HepG2 (cell line): ENCODE measurements around the gene HLA-DRA. TPM values are rescaled to one million over a fixed set of nuclear protein-coding genes. Genes with fewer than 3 reads are reported as not detected.
A peak's percentile ranks its signal among the peaks of the same experiment; 100 is the strongest.

Experiments
- ATAC-seq: fragments of 200-7000 bp; cut with Tn5 transposase; 3 replicates; pipeline ENCODE4 v1.9.1; 2020; ENCODE audit warnings: mild to moderate bottlenecking, moderate library complexity
- Bru-seq: library from RNA; stranded (reverse); fragments of 400-500 nt; gene quantifications from one replicate; lab custom pipeline; 2021; lab: Mats Ljungman, UMichigan
- BruChase-seq, 2 experiments: library from RNA; stranded (reverse); fragments of 400-500 nt; gene quantifications; one replicate each; lab custom pipeline; 2021; lab: Mats Ljungman, UMichigan
- BruUV-seq: library from RNA; stranded (reverse); fragments of 400-500 nt; replicated peaks from 2 replicates; lab custom pipeline; 2021; lab: Mats Ljungman, UMichigan
- CTCF ChIA-PET: fragments of 300-600 bp; formaldehyde crosslinking; extraction: SDS; loops from one replicate; lab custom pipeline; 2021; ENCODE audit warnings: low total read pairs, inconsistent platforms, low intra/inter-chr PET ratio; lab: Yijun Ruan, JAX
- POLR2A ChIA-PET: fragments of 350-600 bp; sonication (Branson Sonifier 250); formaldehyde crosslinking; loops from one replicate; lab custom pipeline; 2020; ENCODE audit warnings: antibody characterized with exemption, inconsistent platforms; lab: Yijun Ruan, JAX
- DNase-seq: peaks from one replicate; pipeline ENCODE4 v3.0.0-alpha.2; 2015; ENCODE audit warnings: low spot score
- FAIRE-seq: peaks from 3 replicates; lab custom pipeline; 2011; peaks lifted over from hg19 to GRCh38; lab: Jason Lieb, UNC
- H2AFZ ChIP-seq: one replicate; pipeline ENCODE4 v1.6.1; 2011; ENCODE audit warnings: low read length, inconsistent platforms
- H3K27ac ChIP-seq: fragments of 300-600 bp; 3 replicates; pipeline ENCODE4 v1.8.0; 2011; ENCODE audit warnings: mixed run types, mild to moderate bottlenecking, mixed read lengths, low read length, inconsistent platforms; ENCODE audit not compliant: insufficient read depth; ENCODE audit errors: extremely low read length
- H3K27me3 ChIP-seq, 2 experiments: fragments of 200-600 bp in 1 of 2; 2 replicates in 1 of 2; 3 replicates in 1 of 2; pipeline versions ENCODE4 v1.6.0 to v1.8.0; 2011; ENCODE audit warnings: low read length in 2 of 2, mild to moderate bottlenecking in 2 of 2, moderate library complexity in 2 of 2, inconsistent platforms in 1 of 2; ENCODE audit not compliant: insufficient read depth in 2 of 2, control insufficient read depth in 1 of 2
- H3K36me3 ChIP-seq, 2 experiments: fragments of 200-600 bp in 1 of 2; replicated peaks in 1 of 2; 2 replicates in 1 of 2; 3 replicates in 1 of 2; pipeline versions ENCODE4 v1.5.1 to v1.8.0; 2011; ENCODE audit warnings: low read length in 2 of 2, inconsistent platforms in 1 of 2; ENCODE audit not compliant: insufficient read depth in 2 of 2, control insufficient read depth in 1 of 2
- H3K4me1 ChIP-seq: 2 replicates; pipeline ENCODE4 v1.5.1; 2012; ENCODE audit warnings: low read length, inconsistent platforms; ENCODE audit not compliant: insufficient read depth
- H3K4me2 ChIP-seq: 2 replicates; pipeline ENCODE4 v1.6.0; 2011; ENCODE audit warnings: low read depth, low read length, inconsistent platforms
- H3K4me3 ChIP-seq, 3 experiments: fragments of 200-600 bp in 1 of 3; sonication (generic), shearing (Covaris generic) in 1 of 3; replicated peaks in 1 of 3; 2 replicates each; pipeline ENCODE4 v1.5.1; 2011 to 2016; ENCODE audit warnings: low read length in 3 of 3, inconsistent platforms in 2 of 3, low read depth in 2 of 3, mild to moderate bottlenecking in 2 of 3, control low read depth in 1 of 3, mixed read lengths in 1 of 3; ENCODE audit not compliant: insufficient read depth in 1 of 3
- H3K79me2 ChIP-seq: one replicate; pipeline ENCODE4 v1.6.1; 2011; ENCODE audit warnings: low read length, inconsistent platforms; ENCODE audit not compliant: insufficient read depth
- H3K9ac ChIP-seq: 2 replicates; pipeline ENCODE4 v1.6.0; 2011; ENCODE audit warnings: mild to moderate bottlenecking, low read depth, low read length, inconsistent platforms; ENCODE audit not compliant: insufficient read depth
- H3K9me3 ChIP-seq: 2 replicates; pipeline ENCODE4 v1.5.1; 2012; ENCODE audit warnings: mild to moderate bottlenecking, low read length
- H4K20me1 ChIP-seq: 2 replicates; pipeline ENCODE4 v1.6.0; 2011; ENCODE audit warnings: inconsistent platforms, mild to moderate bottlenecking, low read length, moderate library complexity; ENCODE audit not compliant: insufficient read depth
- ATF1 ChIP-seq: IDR thresholded peaks from 2 replicates; pipeline ENCODE4 v1.6.1; 2016; ENCODE audit warnings: mild to moderate bottlenecking, control low read depth
- CBFB ChIP-seq: sonication (generic); formaldehyde crosslinking; IDR thresholded peaks from 2 replicates; pipeline ENCODE4 v1.4.0; 2020; ENCODE audit warnings: missing genetic modification reagents
- CHD4 ChIP-seq: fragments of 200-600 bp; sonication (generic); IDR thresholded peaks from 2 replicates; pipeline ENCODE4 v1.7.0; 2017; ENCODE audit warnings: mild to moderate bottlenecking, low read length, borderline replicate concordance
- CREB1 ChIP-seq, 2 experiments: fragments of 450-650 bp in 1 of 2; IDR thresholded peaks; 2 replicates each; pipeline ENCODE4 v1.6.1; 2016 to 2017; ENCODE audit warnings: control low read depth in 1 of 2, mild to moderate bottlenecking in 1 of 2, missing compliant biosample characterization in 1 of 2, missing genetic modification characterization in 1 of 2
- CREM ChIP-seq, 2 experiments: sonication (generic) in 1 of 2; formaldehyde crosslinking in 1 of 2; IDR thresholded peaks; 2 replicates each; pipeline versions ENCODE4 v1.4.0 to v1.6.1; 2016 to 2020; ENCODE audit warnings: antibody characterized with exemption in 1 of 2, mild to moderate bottlenecking in 1 of 2, missing genetic modification reagents in 1 of 2
- DNMT3B ChIP-seq: conservative IDR thresholded peaks from 2 replicates; pipeline ENCODE4 v1.6.1; 2016; ENCODE audit warnings: missing biosample characterization, control low read depth
- DRAP1 ChIP-seq: IDR thresholded peaks from 2 replicates; pipeline ENCODE4 v1.6.1; 2016; ENCODE audit warnings: missing genetic modification reagents, missing compliant biosample characterization
- FOXO4 ChIP-seq: sonication (generic); formaldehyde crosslinking; conservative IDR thresholded peaks from 2 replicates; pipeline ENCODE4 v1.8.1; 2023; ENCODE audit warnings: missing genetic modification reagents
- GABPA ChIP-seq, 2 experiments: IDR thresholded peaks; 2 replicates each; pipeline ENCODE4 v1.6.1; 2011 to 2016; ENCODE audit warnings: low read depth in 2 of 2, low read length in 1 of 2, missing biosample characterization in 1 of 2, missing genetic modification characterization in 1 of 2
- NFE2L1 ChIP-seq: sonication (generic); formaldehyde crosslinking; IDR thresholded peaks from 2 replicates; pipeline ENCODE4 v1.4.0; 2020; ENCODE audit warnings: missing genetic modification reagents, mild to moderate bottlenecking, borderline replicate concordance
- NFIB ChIP-seq: sonication (generic); formaldehyde crosslinking; IDR thresholded peaks from 2 replicates; pipeline ENCODE4 v1.9.0; 2021; ENCODE audit warnings: missing genetic modification reagents, mild to moderate bottlenecking, borderline replicate concordance
- NFYB ChIP-seq: sonication (generic); formaldehyde crosslinking; IDR thresholded peaks from 2 replicates; pipeline ENCODE4 v1.4.0; 2020; ENCODE audit warnings: missing genetic modification reagents
- NFYC ChIP-seq: IDR thresholded peaks from 2 replicates; pipeline ENCODE4 v1.6.1; 2016; ENCODE audit warnings: missing genetic modification reagents, missing compliant biosample characterization
- PLRG1 ChIP-seq: fragments of 450-650 bp; conservative IDR thresholded peaks from 2 replicates; pipeline ENCODE4 v1.6.1; 2016
- RFX5 ChIP-seq: IDR thresholded peaks from 2 replicates; pipeline ENCODE4 v1.6.1; 2011; ENCODE audit warnings: low read depth, low read length, improper control_type of control experiment
- RFXANK ChIP-seq: IDR thresholded peaks from 2 replicates; pipeline ENCODE4 v1.6.1; 2016
- RFXAP ChIP-seq: sonication (generic); formaldehyde crosslinking; IDR thresholded peaks from 2 replicates; pipeline ENCODE4 v1.4.0; 2020; ENCODE audit warnings: missing genetic modification reagents, borderline replicate concordance
- SRY ChIP-seq: sonication (generic); formaldehyde crosslinking; IDR thresholded peaks from 2 replicates; pipeline ENCODE4 v1.8.0; 2022; ENCODE audit warnings: mild to moderate bottlenecking, missing genetic modification reagents
- ZNF724P ChIP-seq: sonication (generic); formaldehyde crosslinking; IDR thresholded peaks from 2 replicates; pipeline ENCODE4 v1.8.0; 2022; ENCODE audit warnings: missing genetic modification reagents, borderline replicate concordance
- WGBS: methylation state at CpG from one replicate; pipeline ENCODE4 v1.1.6; 2017; ENCODE audit warnings: low lambda C conversion rate; 5-methylcytosine and 5-hydroxymethylcytosine counted together
- in situ Hi-C: cut with HindIII; loops from 2 replicates; pipeline ENCODE4 v1.10.0; 2017; ENCODE audit warnings: low pct_unique_long_range_greater_than_20kb; ENCODE audit not compliant: extremely low pct_ligation_motif_present
- intact Hi-C: fragments of 100-400 bp; cut with micrococcal nuclease; formaldehyde crosslinking; loops from one replicate; pipeline ENCODE4 v1.10.0; 2022; ENCODE audit not compliant: unreplicated experiment
- long read RNA-seq, 2 experiments: library from RNA in 1 of 2; library from polyadenylated mRNA in 1 of 2; stranded (forward) in 1 of 2; unstranded in 1 of 2; transcript quantifications; one replicate each; pipeline ENCODE4 v2.0.0, GENCODE V29; 2019 to 2022
- polyA minus RNA-seq, 3 experiments: library from RNA; depleted of rRNA, polyadenylated mRNA; stranded (reverse); fragments of >200 nt; gene quantifications; 2 replicates each; pipeline ENCODE4 v1.2.3, GENCODE V29; 2011; ENCODE audit warnings: low replicate concordance in 1 of 3
- polyA plus RNA-seq, 8 experiments: library from polyadenylated mRNA; depleted of rRNA in 3 of 8; stranded (reverse) in 7 of 8; unstranded in 1 of 8; fragments of >200 nt; fragmentation: Illumina TruSeq in 4 of 8; extraction: Trizol in 4 of 8; gene quantifications; 2 replicates each; pipeline versions ENCODE4 v1.2.1 to v1.2.3, GENCODE V29; 2011 to 2016; ENCODE audit warnings: low read depth in 4 of 8, missing spikeins in 1 of 8, mixed read lengths in 1 of 8; ENCODE audit not compliant: insufficient read depth in 1 of 8
- total RNA-seq, 5 experiments: library from RNA; depleted of rRNA; stranded (reverse); fragments of >200 nt; fragmentation: Illumina TruSeq; extraction: Trizol; gene quantifications; 2 replicates each; pipeline ENCODE4 v1.2.3, GENCODE V29; 2016; ENCODE audit warnings: low read depth in 1 of 5

The HLA-DRA gene
- total RNA-seq (2016; rRNA removed; fragmentation: Illumina TruSeq; extraction: Trizol) (not detected in 2 replicates), polyA plus RNA-seq (2011; rRNA removed) (not detected in 2 replicates), polyA minus RNA-seq (2011; rRNA and poly(A)+ RNA removed; ENCODE audit: low replicate concordance) (0.84 TPM in 1 of 2 replicates, not detected in the other), Bru-seq, nascent RNA (percentile 35 among the genes with signal in this experiment), BruChase-seq, experiment 1, labeled RNA remaining after a 6-hour chase (percentile 33 among the genes with signal in this experiment), BruChase-seq, experiment 2, labeled RNA remaining after a 2-hour chase (percentile 33 among the genes with signal in this experiment)
- total RNA-seq (2016; cell fraction: cytosol; rRNA removed; fragmentation: Illumina TruSeq; extraction: Trizol; ENCODE audit: low read depth), result not detected in 2 replicates
- total RNA-seq (2016; cell fraction: insoluble cytoplasmic fraction; rRNA removed; fragmentation: Illumina TruSeq; extraction: Trizol), result not detected in 2 replicates
- total RNA-seq (2016; cell fraction: membrane; rRNA removed; fragmentation: Illumina TruSeq; extraction: Trizol), result not detected in 2 replicates
- total RNA-seq (2016; cell fraction: nucleus; rRNA removed; fragmentation: Illumina TruSeq; extraction: Trizol), result not detected in 2 replicates
- polyA plus RNA-seq (2011; cell fraction: cytosol; rRNA removed), result 0.27 and 0.45 TPM in 2 replicates
- 0.43 TPM in 1 of 2 replicates, not detected in the other for polyA plus RNA-seq (2011; cell fraction: nucleus; rRNA removed)
- not detected in 2 replicates for polyA plus RNA-seq (2012)
- polyA plus RNA-seq (2016; cell fraction: cytosol; fragmentation: Illumina TruSeq; extraction: Trizol; ENCODE audit: low read depth), result not detected in 2 replicates
- polyA plus RNA-seq (2016; cell fraction: insoluble cytoplasmic fraction; fragmentation: Illumina TruSeq; extraction: Trizol; ENCODE audit: low read depth), result not detected in 2 replicates
- not detected in 2 replicates for polyA plus RNA-seq (2016; cell fraction: membrane; fragmentation: Illumina TruSeq; extraction: Trizol; ENCODE audit: low read depth)
- not detected in 2 replicates for polyA plus RNA-seq (2016; cell fraction: nucleus; fragmentation: Illumina TruSeq; extraction: Trizol; ENCODE audit: insufficient read depth, low read depth)
- not detected in 2 replicates for polyA minus RNA-seq (2011; cell fraction: cytosol; rRNA and poly(A)+ RNA removed)
- not detected in 2 replicates for polyA minus RNA-seq (2011; cell fraction: nucleus; rRNA and poly(A)+ RNA removed)
- long read RNA-seq, experiment 1, result 0 reads
- long read RNA-seq, experiment 2, result 0 reads

GRCh38 chr6:32439602-32440214, at the start of gene HLA-DRA:
HLA-DRA (plus strand) TSS chr6:32439887; CDS start chr6:32439951, 64 bp downstream.
- 8% methylated on average over 9 of the region's 9 CpGs for WGBS
- in situ Hi-C loops, result no loop called here
- POLR2A ChIA-PET, result no interaction called here
- H3K4me3 ChIP-seq, result no peak within 1 kb of the TSS
- no peak within 1 kb of the TSS for H3K27ac ChIP-seq
- DNase-seq, result peak; percentile 31
- H3K9ac ChIP-seq, result no peak within 1 kb of the TSS
- no peaks in the 10 kb centered on the region for H3K4me1 ChIP-seq
- H2AFZ ChIP-seq, result no peak within 1 kb of the TSS
- no peaks in the 10 kb centered on the region for H4K20me1 ChIP-seq
- H3K36me3 ChIP-seq, result no peaks in the 10 kb centered on the region
- FAIRE-seq, result no peak
- H3K79me2 ChIP-seq, result no peaks in the 10 kb centered on the region
- BruUV-seq, result no TSS peak
- intact Hi-C loops, result no loop called here
- no peak for ATAC-seq
- H3K27me3 ChIP-seq, result peaks cover 0 to 3% of the 10 kb centered on the region in 2 experiments; a peak in 2 of 5 replicates
- no peak within 1 kb of the TSS for H3K4me2 ChIP-seq
- H3K9me3 ChIP-seq, result no peaks in the 10 kb centered on the region
- CTCF ChIA-PET, result no interaction called here
- TF ChIP-seq RFXANK (CRISPR knock-in tag) (peak; percentile 99), NFE2L1 (CRISPR knock-in tag) (no peak), GABPA (IDR thresholded peaks at IDR 0.05; ENCODE audit: low read depth, low read length) (no peak), GABPA (CRISPR knock-in tag; IDR thresholded peaks at IDR 0.05; ENCODE audit: low read depth) (no peak), CREM (IDR thresholded peaks at IDR 0.05) (peak; percentile 77), CREM (CRISPR knock-in tag; IDR thresholded peaks at IDR 0.05) (no peak), NFYB (peak; percentile 55), FOXO4 (CRISPR knock-in tag) (no peak), RFX5 (peak; percentile 99), DNMT3B (no peak), SRY (CRISPR knock-in tag) (no peak), ATF1 (CRISPR knock-in tag) (peak; percentile 76; the same call in 1 of the 2 replicates), PLRG1 (no peak), DRAP1 (CRISPR knock-in tag) (no peak), NFYC (CRISPR knock-in tag) (peak; percentile 63; the same call in 1 of the 2 replicates), CREB1 (IDR thresholded peaks at IDR 0.05) (peak; percentile 58; the same call in 1 of the 2 replicates), CREB1 (CRISPR knock-in tag; IDR thresholded peaks at IDR 0.05) (peak; percentile 92), ZNF724P (no peak), CBFB (CRISPR knock-in tag) (no peak), RFXAP (CRISPR knock-in tag) (peak; percentile 99), NFIB (no peak), CHD4 (no peak)
